HEK293T (cell line): ENCODE data around the gene EEF2.

Source experiments
- CTBP1 ChIP-seq: fragments of 450-650 bp; IDR thresholded peaks from 2 replicates; pipeline ENCODE4 v1.6.1; 2016; ENCODE audit warnings: borderline replicate concordance
- ELF4 ChIP-seq: fragments of 450-650 bp; IDR thresholded peaks from 2 replicates; pipeline ENCODE4 v1.6.1; 2017; ENCODE audit warnings: antibody characterized with exemption
- FOXK2 ChIP-seq: fragments of 450-650 bp; IDR thresholded peaks from 2 replicates; pipeline ENCODE4 v1.6.1; 2016; ENCODE audit warnings: mild to moderate bottlenecking
- FOXM1 ChIP-seq: fragments of 450-650 bp; IDR thresholded peaks from 2 replicates; pipeline ENCODE4 v1.6.1; 2017; ENCODE audit warnings: mild to moderate bottlenecking, borderline replicate concordance
- LEF1 ChIP-seq: fragments of 450-650 bp; IDR thresholded peaks from 2 replicates; pipeline ENCODE4 v1.6.1; 2017; ENCODE audit warnings: mild to moderate bottlenecking, borderline replicate concordance
- NFRKB ChIP-seq: fragments of 450-650 bp; IDR thresholded peaks from 2 replicates; pipeline ENCODE4 v1.6.1; 2016; ENCODE audit warnings: mild to moderate bottlenecking, moderate library complexity
- SP1 ChIP-seq: fragments of 450-650 bp; IDR thresholded peaks from 2 replicates; pipeline ENCODE4 v1.6.1; 2017
- SUZ12 ChIP-seq: fragments of 450-650 bp; IDR thresholded peaks from 2 replicates; pipeline ENCODE4 v1.6.1; 2016; ENCODE audit warnings: mild to moderate bottlenecking
- TARDBP ChIP-seq: fragments of 450-650 bp; IDR thresholded peaks from 2 replicates; pipeline ENCODE4 v1.6.1; 2016

DNA sequence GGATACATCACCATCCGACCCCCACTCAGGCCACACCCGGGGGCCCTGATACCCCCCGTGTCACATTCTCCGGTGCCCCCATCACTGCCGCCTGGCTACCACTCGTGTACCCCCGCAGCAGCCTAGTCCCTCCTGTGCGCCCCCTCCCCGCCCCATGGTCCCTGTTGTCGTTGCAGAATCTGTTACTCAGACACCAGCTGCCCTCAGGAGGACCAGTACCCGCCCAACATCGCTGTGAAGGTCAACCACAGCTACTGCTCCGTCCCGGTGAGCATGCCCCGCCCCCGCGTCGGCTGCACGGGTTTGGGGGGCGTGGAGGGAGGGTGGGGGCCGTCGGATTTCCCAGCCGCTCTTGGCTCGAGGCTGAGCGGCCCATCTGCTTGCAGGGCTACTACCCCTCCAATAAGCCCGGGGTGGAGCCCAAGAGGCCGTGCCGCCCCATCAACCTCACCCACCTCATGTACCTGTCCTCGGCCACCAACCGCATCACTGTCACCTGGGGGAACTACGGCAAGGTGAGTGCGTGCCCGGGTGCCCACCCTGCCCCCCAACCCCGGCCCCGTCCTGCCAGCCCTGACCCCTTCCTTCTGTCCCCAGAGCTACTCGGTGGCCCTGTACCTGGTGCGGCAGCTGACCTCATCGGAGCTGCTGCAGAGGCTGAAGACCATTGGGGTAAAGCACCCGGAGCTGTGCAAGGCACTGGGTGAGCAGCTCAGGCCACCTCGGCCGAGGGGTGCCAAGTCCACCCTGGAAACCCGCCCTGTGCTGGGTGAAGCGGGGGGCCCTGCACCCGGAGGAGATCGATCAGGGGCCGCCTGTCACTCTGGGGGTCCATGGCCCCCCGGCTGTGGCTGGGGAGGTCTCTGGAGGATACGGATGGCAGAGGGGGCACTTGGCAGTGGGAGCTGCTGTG, 43.3 kb upstream of the EEF2 start:
- TF ChIP-seq SUZ12 (no peak), LEF1 (no peak), CTBP1 (no peak), FOXM1 (no peak), SP1 (no peak), FOXK2 (no peak), NFRKB (no peak), ELF4 (no peak), TARDBP (no peak)
